ENCODE measurements around the gene HOXB4. TPM values are rescaled to one million over a fixed set of nuclear protein-coding genes. Genes with fewer than 3 reads are reported as not detected.

Gene HOXB4
- total and polyA plus RNA-seq, 2 donors from 2014 or later, result 4.4 to 22.6 TPM

DNA sequence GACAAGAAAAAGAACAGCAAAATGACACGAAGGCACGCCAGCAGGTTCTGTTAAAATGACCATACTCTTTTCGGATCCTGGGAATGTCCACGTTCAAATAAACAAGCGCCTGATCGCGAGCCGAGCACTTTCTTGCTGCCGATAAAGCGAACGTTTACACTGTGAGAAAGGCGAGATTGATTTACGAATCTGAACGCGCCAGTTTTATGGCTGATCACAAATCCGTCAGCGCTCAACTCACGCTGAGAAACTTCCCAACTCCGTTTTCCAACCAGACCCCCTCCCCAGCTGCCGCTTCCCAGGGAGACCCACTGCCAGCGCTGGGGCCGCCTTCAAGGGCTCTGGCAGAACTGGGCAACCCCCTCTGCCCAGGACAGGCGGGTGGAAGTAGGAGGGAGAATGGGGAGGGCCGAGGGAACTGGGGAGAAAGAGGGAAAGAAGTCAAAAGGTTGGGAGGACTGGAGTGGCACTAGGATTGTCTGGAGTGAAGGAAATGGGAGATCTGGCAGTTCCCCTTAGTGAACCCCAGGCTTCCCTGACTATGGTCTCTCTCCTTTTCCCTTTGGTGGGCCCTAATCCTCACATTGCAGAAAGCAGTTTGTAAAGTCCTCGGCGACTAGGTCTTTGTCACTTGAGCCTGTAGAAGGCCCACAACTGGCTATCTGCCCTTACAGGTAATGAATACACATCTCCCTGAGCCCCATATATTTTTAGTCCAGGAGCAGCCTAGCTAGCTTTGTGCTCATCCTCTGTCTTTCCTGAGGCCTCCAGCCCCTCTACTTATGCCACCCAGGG lies 6.9 kb downstream of the HOXB4 start:
- H3K9ac ChIP-seq (ENCODE audit: low read length in 3 of 3), result peak overlapping the region; percentile 1 to 82 (median 68)
- no peaks in the 10 kb centered on the region for H3K27me3 ChIP-seq (ENCODE audit: control insufficient read depth, insufficient read depth, low read length)
- FAIRE-seq (no peak), DNase-seq (peak in 4 of 5 donors; percentile 83 to 93 (median 88))
- peak overlapping the region; percentile 32 to 51 (median 34) for H3K4me3 ChIP-seq (ENCODE audit: low read length in 3 of 3)
- H3K27ac ChIP-seq (ENCODE audit: low read depth in 2 of 2, low read length in 2 of 2), result peak overlapping the region; percentile 81 to 86
- intact Hi-C loops (cut with DNase I), result no loop called here
- peaks cover 0 to 5% (median 0%) of the 10 kb centered on the region in 3 donors for H3K36me3 ChIP-seq (ENCODE audit: control insufficient read depth in 2 of 3, insufficient read depth in 3 of 3, low read length in 3 of 3)
- H3K9me3 ChIP-seq (ENCODE audit: control insufficient read depth in 2 of 3, insufficient read depth in 1 of 3, low read length in 3 of 3), result no peaks in the 10 kb centered on the region
- peaks cover 17 to 35% (median 33%) of the 10 kb centered on the region in 3 donors for H3K4me1 ChIP-seq (ENCODE audit: control insufficient read depth in 2 of 3, insufficient read depth in 2 of 3, low read depth in 1 of 3, low read length in 3 of 3)
- TF ChIP-seq CTCF (IDR thresholded peaks at IDR 0.05; ENCODE audit: borderline replicate concordance, extremely low read depth, insufficient read depth), result no peak

DNA sequence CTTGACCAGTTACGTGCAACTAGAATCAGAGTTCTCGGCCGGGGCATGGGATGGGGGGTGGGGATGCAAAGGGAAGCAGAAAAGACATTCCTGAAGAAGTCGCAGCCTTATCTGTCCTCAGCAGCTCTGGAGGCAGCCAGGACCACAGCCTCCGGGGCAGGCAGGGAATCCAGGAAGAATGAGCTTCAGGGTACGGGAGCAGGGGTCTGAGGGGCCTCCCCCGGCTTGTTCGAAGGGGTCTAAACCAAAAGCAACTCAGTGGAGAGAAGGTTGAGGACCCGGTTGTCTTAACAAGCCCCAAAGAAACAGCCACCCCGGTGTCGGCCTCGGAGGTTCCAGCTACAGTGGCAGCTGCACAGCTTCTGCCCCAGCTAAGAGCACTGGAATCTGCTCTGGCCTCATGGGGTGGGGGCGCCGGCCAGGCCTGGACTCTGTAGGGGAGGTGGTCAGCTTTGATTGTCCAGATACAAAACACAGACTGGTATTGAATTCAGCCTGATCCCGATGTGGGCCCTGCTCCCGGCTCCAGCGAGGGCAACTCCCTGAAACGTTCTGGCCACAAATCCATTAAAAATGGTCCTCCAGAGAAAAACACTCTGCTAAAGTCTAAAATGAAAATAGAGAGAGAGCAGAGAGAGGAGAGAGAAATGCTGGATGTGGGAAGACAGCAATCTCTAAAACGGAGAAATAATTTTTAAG lies 7.7 kb downstream of the HOXB4 start:
- Histone ChIP-seq H3K9ac (ENCODE audit: low read length in 3 of 3) (peak overlapping the region; percentile 1 to 82 (median 43)), H3K27me3 (ENCODE audit: control insufficient read depth, insufficient read depth, low read length) (no peaks in the 10 kb centered on the region), H3K27ac (ENCODE audit: low read depth in 2 of 2, low read length in 2 of 2) (peak overlapping the region; percentile 81 to 86), H3K9me3 (ENCODE audit: control insufficient read depth in 2 of 3, insufficient read depth in 1 of 3, low read length in 3 of 3) (no peaks in the 10 kb centered on the region), H3K4me1 (ENCODE audit: control insufficient read depth in 2 of 3, insufficient read depth in 2 of 3, low read depth in 1 of 3, low read length in 3 of 3) (peaks cover 23 to 38% (median 35%) of the 10 kb centered on the region in 3 donors), H3K4me3 (ENCODE audit: low read length in 3 of 3) (peak overlapping the region in 2 of 3 donors; percentile 13 to 51), H3K36me3 (ENCODE audit: control insufficient read depth in 2 of 3, insufficient read depth in 3 of 3, low read length in 3 of 3) (peaks cover 2 to 5% (median 2%) of the 10 kb centered on the region in 3 donors)
- FAIRE-seq (no peak), DNase-seq (no peak)
- intact Hi-C loops (cut with DNase I), result no loop called here
- no peak for TF ChIP-seq CTCF (IDR thresholded peaks at IDR 0.05; ENCODE audit: borderline replicate concordance, extremely low read depth, insufficient read depth)

- FAIRE-seq (no peak), DNase-seq (no peak)
- Histone ChIP-seq H3K9ac (ENCODE audit: low read length in 3 of 3) (peak overlapping the region; percentile 31 to 82 (median 37)), H3K4me1 (ENCODE audit: control insufficient read depth in 2 of 3, insufficient read depth in 2 of 3, low read depth in 1 of 3, low read length in 3 of 3) (peaks cover 25 to 40% (median 38%) of the 10 kb centered on the region in 3 donors), H3K9me3 (ENCODE audit: control insufficient read depth in 2 of 3, insufficient read depth in 1 of 3, low read length in 3 of 3) (no peaks in the 10 kb centered on the region), H3K27ac (ENCODE audit: low read depth in 2 of 2, low read length in 2 of 2) (peak overlapping the region; percentile 81 to 86), H3K27me3 (ENCODE audit: control insufficient read depth, insufficient read depth, low read length) (no peaks in the 10 kb centered on the region), H3K36me3 (ENCODE audit: control insufficient read depth in 2 of 3, insufficient read depth in 3 of 3, low read length in 3 of 3) (peaks cover 2 to 5% (median 2%) of the 10 kb centered on the region in 3 donors), H3K4me3 (ENCODE audit: low read length in 3 of 3) (peak overlapping the region in 1 of 3 donors; percentile 51)
- TF ChIP-seq CTCF (IDR thresholded peaks at IDR 0.05; ENCODE audit: borderline replicate concordance, extremely low read depth, insufficient read depth), result no peak
- intact Hi-C loops (cut with DNase I), result no loop called here
Measured at GRCh38 chr17:48569674-48570324, 8.4 kb downstream of the HOXB4 start.
